Measurements from ENCODE around the gene KRTAP20-1. TPM values are rescaled to one million over a fixed set of nuclear protein-coding genes. Genes with fewer than 3 reads are reported as not detected.

Gene KRTAP20-1
- total RNA-seq, 1 donor from 2014 or later = not detected

GRCh38 chr21:30579346-30579745 lies 36.9 kb upstream of the KRTAP20-1 start:
- H3K79me2 ChIP-seq (ENCODE audit: low read depth) = no peaks in the 10 kb centered on the region
- peak overlapping the region; percentile 76 for H3K27ac ChIP-seq
- peaks cover 14% of the 10 kb centered on the region for H3K4me1 ChIP-seq
- H3K27me3 Mint-ChIP-seq (ENCODE audit: insufficient read depth, low read depth) = no peaks in the 10 kb centered on the region
- no peaks in the 10 kb centered on the region for H4K20me1 ChIP-seq (ENCODE audit: low read depth)
- H3K27me3 ChIP-seq = no peaks in the 10 kb centered on the region
- H2AFZ ChIP-seq (replicated peaks) = no peak overlapping the region
- no peak overlapping the region for H3K4me2 ChIP-seq
- DNase-seq (ENCODE audit: low spot score) = peak; percentile 33
- no peak overlapping the region for H3K4me3 ChIP-seq
- peaks cover 7% of the 10 kb centered on the region for H3K9me3 ChIP-seq (ENCODE audit: low read depth)
- no peaks in the 10 kb centered on the region for H3F3A ChIP-seq (ENCODE audit: low read depth)
- no peaks in the 10 kb centered on the region for H3K9me3 Mint-ChIP-seq
- H3K9ac ChIP-seq = no peak overlapping the region
- H3K27ac Mint-ChIP-seq = no peak overlapping the region
- H3K4me1 Mint-ChIP-seq = peaks cover 8% of the 10 kb centered on the region
- TF ChIP-seq EZH2phosphoT487 (IDR thresholded peaks at IDR 0.05) = no peak
- no peak for TF ChIP-seq CTCF (IDR thresholded peaks at IDR 0.05)
- TF ChIP-seq EZH2 (IDR thresholded peaks at IDR 0.05) = no peak
- H3K4me3 Mint-ChIP-seq = no peak overlapping the region
- H3K36me3 ChIP-seq = no peaks in the 10 kb centered on the region
- no peaks in the 10 kb centered on the region for H3K36me3 Mint-ChIP-seq

- no peaks in the 10 kb centered on the region for H3K27me3 ChIP-seq
- H3K27me3 Mint-ChIP-seq (ENCODE audit: insufficient read depth, low read depth) = no peaks in the 10 kb centered on the region
- no peak for TF ChIP-seq EZH2phosphoT487 (IDR thresholded peaks at IDR 0.05)
- no peak for TF ChIP-seq EZH2 (IDR thresholded peaks at IDR 0.05)
- no peak for TF ChIP-seq CTCF (IDR thresholded peaks at IDR 0.05)
- H4K20me1 ChIP-seq (ENCODE audit: low read depth) = no peaks in the 10 kb centered on the region
- no peak overlapping the region for H3K9ac ChIP-seq
- H3K36me3 ChIP-seq = no peaks in the 10 kb centered on the region
- H3K79me2 ChIP-seq (ENCODE audit: low read depth) = no peaks in the 10 kb centered on the region
- no peak overlapping the region for H3K27ac ChIP-seq
- no peak overlapping the region for H2AFZ ChIP-seq (replicated peaks)
- no peak for DNase-seq (ENCODE audit: low spot score)
- H3K4me1 Mint-ChIP-seq = peaks cover 8% of the 10 kb centered on the region
- H3K9me3 Mint-ChIP-seq = no peaks in the 10 kb centered on the region
- H3K27ac Mint-ChIP-seq = no peak overlapping the region
- H3F3A ChIP-seq (ENCODE audit: low read depth) = no peaks in the 10 kb centered on the region
- no peak overlapping the region for H3K4me3 ChIP-seq
- no peaks in the 10 kb centered on the region for H3K36me3 Mint-ChIP-seq
- H3K4me3 Mint-ChIP-seq = no peak overlapping the region
- H3K9me3 ChIP-seq (ENCODE audit: low read depth) = peaks cover 7% of the 10 kb centered on the region
- no peak overlapping the region for H3K4me2 ChIP-seq
- peaks cover 14% of the 10 kb centered on the region for H3K4me1 ChIP-seq
Observed at GRCh38 chr21:30580132-30580531, 36.1 kb upstream of the KRTAP20-1 start.

- Mint-ChIP-seq H3K9me3 (no peaks in the 10 kb centered on the region), H3K27ac (no peak overlapping the region), H3K4me3 (no peak overlapping the region), H3K27me3 (ENCODE audit: insufficient read depth, low read depth) (no peaks in the 10 kb centered on the region), H3K36me3 (no peaks in the 10 kb centered on the region), H3K4me1 (peaks cover 8% of the 10 kb centered on the region)
- Histone ChIP-seq H3K4me1 (peaks cover 14% of the 10 kb centered on the region), H3K79me2 (ENCODE audit: low read depth) (no peaks in the 10 kb centered on the region), H3F3A (ENCODE audit: low read depth) (no peaks in the 10 kb centered on the region), H3K9me3 (ENCODE audit: low read depth) (peaks cover 11% of the 10 kb centered on the region), H3K36me3 (peaks cover 4% of the 10 kb centered on the region), H2AFZ (replicated peaks) (no peak overlapping the region), H3K4me2 (no peak overlapping the region), H3K9ac (no peak overlapping the region), H3K4me3 (no peak overlapping the region), H3K27me3 (no peaks in the 10 kb centered on the region), H3K27ac (no peak overlapping the region), H4K20me1 (ENCODE audit: low read depth) (no peaks in the 10 kb centered on the region)
- TF ChIP-seq CTCF (IDR thresholded peaks at IDR 0.05) (no peak), EZH2 (IDR thresholded peaks at IDR 0.05) (no peak), EZH2phosphoT487 (IDR thresholded peaks at IDR 0.05) (no peak)
- DNase-seq (ENCODE audit: low spot score) = peak; percentile 10
Observed at GRCh38 chr21:30582870-30583269, 33.4 kb upstream of the KRTAP20-1 start.
